ENCODE measurements around the gene LRRC3C.
"Not testable (repeated sequence)": the region's sequence is repeated elsewhere in the genome, so short reads cannot be mapped to it uniquely, and the experiment has no call there.

LRRC3C gene

GRCh38 chr17:39944393-39944711, 16.8 kb downstream of the LRRC3C start:
- ChIA-PET POLR2A (no interaction called here), CTCF (interaction anchor here (1.0 to 1.6 kb wide), 2 partner anchors 13 to 36 kb away, joined by 3 to 5 read pairs; partner anchors contain the start of gene PSMD3)
- TF ChIP-seq CTCF (IDR thresholded peaks at IDR 0.05; ENCODE audit: control extremely low read depth, extremely low read depth, low read depth, missing control alignments): no peak
- no peak for DNase-seq (ENCODE audit: extremely low spot score)

- ChIA-PET POLR2A (no interaction called here), CTCF (interaction anchor here (1.2 to 2.3 kb wide), 6 partner anchors 9 to 323 kb away, joined by 3 to 7 read pairs (median 5); no protein-coding TSS in a partner anchor)
- no peak for DNase-seq (ENCODE audit: extremely low spot score)
- TF ChIP-seq CTCF (IDR thresholded peaks at IDR 0.05; ENCODE audit: control extremely low read depth, extremely low read depth, low read depth, missing control alignments): no peak
Observed at GRCh38 chr17:39946551-39947330, 19.2 kb downstream of the LRRC3C start.

GRCh38 chr17:39948489-39948828, 20.9 kb downstream of the LRRC3C start:
- CTCF ChIA-PET: interaction anchor here (1.2 to 1.5 kb wide), 4 partner anchors 9 to 325 kb away, joined by 3 to 5 read pairs (median 4); no protein-coding TSS in a partner anchor
- DNase-seq (ENCODE audit: extremely low spot score); POLR2A ChIA-PET: not testable (repeated sequence)

GRCh38 chr17:39949028-39949427, 21.5 kb downstream of the LRRC3C start:
- ChIA-PET CTCF (no interaction called here), POLR2A (no interaction called here)
- DNase-seq (ENCODE audit: extremely low spot score): no peak
- TF ChIP-seq CTCF (IDR thresholded peaks at IDR 0.05; ENCODE audit: control extremely low read depth, extremely low read depth, low read depth, missing control alignments): no peak

GRCh38 chr17:39950871-39951348, 23.4 kb downstream of the LRRC3C start:
- no peak for DNase-seq (ENCODE audit: extremely low spot score)
- ChIA-PET CTCF (interaction anchor here (1.4 kb wide), 1 partner anchor 329 kb away, joined by 6 read pairs; no protein-coding TSS in a partner anchor), POLR2A (no interaction called here)
- no peak for TF ChIP-seq CTCF (IDR thresholded peaks at IDR 0.05; ENCODE audit: control extremely low read depth, extremely low read depth, low read depth, missing control alignments)

GRCh38 chr17:39951924-39952679, 24.6 kb downstream of the LRRC3C start:
- CTCF ChIA-PET: interaction anchor here (1.1 to 4.2 kb wide), 3 partner anchors 12 to 161 kb away, joined by 3 to 16 read pairs (median 3); no protein-coding TSS in a partner anchor
- POLR2A ChIA-PET: no interaction called here
- no peak for TF ChIP-seq CTCF (IDR thresholded peaks at IDR 0.05; ENCODE audit: control extremely low read depth, extremely low read depth, low read depth, missing control alignments)
- no peak for DNase-seq (ENCODE audit: extremely low spot score)

Measured in GM10248 (cell line).